ENCODE results near the gene ITGB2.

The ITGB2 gene

GRCh38 chr21:44955141-44955797 lies 34.6 kb upstream of the ITGB2 start:
- no peak for DNase-seq (ENCODE audit: low read depth, low spot score)

GRCh38 chr21:44954281-44954771 lies 33.6 kb upstream of the ITGB2 start:
- no peak for DNase-seq (ENCODE audit: low read depth, low spot score)

- no peak for DNase-seq (ENCODE audit: low read depth, low spot score)
Observed at GRCh38 chr21:44953628-44954021, 32.9 kb upstream of the ITGB2 start.

- DNase-seq (ENCODE audit: low read depth, low spot score), result no peak
Observed at GRCh38 chr21:44952929-44953627, 32.4 kb upstream of the ITGB2 start.

- no peak for DNase-seq (ENCODE audit: low read depth, low spot score)
Observed at GRCh38 chr21:44952116-44952928, 31.6 kb upstream of the ITGB2 start.

GRCh38 chr21:44951186-44951915 lies 30.7 kb upstream of the ITGB2 start:
- DNase-seq (ENCODE audit: low read depth, low spot score), result no peak

- no peak for DNase-seq (ENCODE audit: low read depth, low spot score)
Observed at GRCh38 chr21:44950351-44950750, 29.7 kb upstream of the ITGB2 start.

- no peak for DNase-seq (ENCODE audit: low read depth, low spot score)
Observed at GRCh38 chr21:44949779-44950198, 29.1 kb upstream of the ITGB2 start.

- no peak for DNase-seq (ENCODE audit: low read depth, low spot score)
Observed at GRCh38 chr21:44949161-44949778, 28.6 kb upstream of the ITGB2 start.

GRCh38 chr21:44948426-44949120 lies 27.9 kb upstream of the ITGB2 start:
- DNase-seq (ENCODE audit: low read depth, low spot score), result no peak

- no peak for DNase-seq (ENCODE audit: low read depth, low spot score)
Observed at GRCh38 chr21:44947930-44948331, 27.2 kb upstream of the ITGB2 start.

- no peak for DNase-seq (ENCODE audit: low read depth, low spot score)
Observed at GRCh38 chr21:44947111-44947929, 26.6 kb upstream of the ITGB2 start.

- no peak for DNase-seq (ENCODE audit: low read depth, low spot score)
Observed at GRCh38 chr21:44946254-44947041, 25.7 kb upstream of the ITGB2 start.

- no peak for DNase-seq (ENCODE audit: low read depth, low spot score)
Observed at GRCh38 chr21:44944596-44944995, 23.9 kb upstream of the ITGB2 start.

- no peak for DNase-seq (ENCODE audit: low read depth, low spot score)
Observed at GRCh38 chr21:44943686-44944550, 23.2 kb upstream of the ITGB2 start.

GRCh38 chr21:44943005-44943685 lies 22.4 kb upstream of the ITGB2 start:
- DNase-seq (ENCODE audit: low read depth, low spot score), result no peak

GRCh38 chr21:44942566-44942965 lies 21.9 kb upstream of the ITGB2 start:
- no peak for DNase-seq (ENCODE audit: low read depth, low spot score)
